Left hindlimb (tissue), 1 donor: ENCODE measurements around the gene RELB.
A peak's percentile ranks its signal among the peaks of the same experiment; 100 is the strongest.

ENCODE experiments used
- DNase-seq: peaks from one replicate; pipeline ENCODE4 v3.0.0-alpha.2; 2018

Gene RELB

GRCh38 chr19:45061965-45062364 is 60.7 kb downstream of the RELB start:
- DNase-seq: no peak

- DNase-seq: no peak
Measured at GRCh38 chr19:45063851-45064801, 62.9 kb downstream of the RELB start.

GRCh38 chr19:45066921-45067661 is 65.8 kb downstream of the RELB start:
- peak; percentile 16 for DNase-seq

DNA sequence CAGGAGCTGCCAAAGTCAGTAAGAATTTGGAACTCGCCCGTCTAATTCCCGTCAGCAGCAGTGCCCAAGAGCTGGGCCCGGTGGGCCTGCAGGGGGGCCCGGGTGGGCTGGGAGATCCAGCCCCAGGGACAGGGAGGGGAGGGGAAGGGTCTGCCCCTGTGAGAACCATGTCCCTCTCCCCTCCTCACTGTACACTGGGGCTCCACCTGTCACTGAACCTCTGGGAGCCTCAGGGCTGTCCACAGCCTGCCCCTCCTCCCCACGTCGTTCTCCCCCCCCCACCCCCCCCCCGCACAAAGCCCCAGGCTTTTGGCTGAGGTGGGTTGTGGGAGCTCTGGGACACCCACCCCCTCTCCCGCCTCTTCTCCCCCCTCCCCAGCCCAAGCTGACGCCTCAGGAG is 66.8 kb downstream of the RELB start:
- DNase-seq: no peak

DNA sequence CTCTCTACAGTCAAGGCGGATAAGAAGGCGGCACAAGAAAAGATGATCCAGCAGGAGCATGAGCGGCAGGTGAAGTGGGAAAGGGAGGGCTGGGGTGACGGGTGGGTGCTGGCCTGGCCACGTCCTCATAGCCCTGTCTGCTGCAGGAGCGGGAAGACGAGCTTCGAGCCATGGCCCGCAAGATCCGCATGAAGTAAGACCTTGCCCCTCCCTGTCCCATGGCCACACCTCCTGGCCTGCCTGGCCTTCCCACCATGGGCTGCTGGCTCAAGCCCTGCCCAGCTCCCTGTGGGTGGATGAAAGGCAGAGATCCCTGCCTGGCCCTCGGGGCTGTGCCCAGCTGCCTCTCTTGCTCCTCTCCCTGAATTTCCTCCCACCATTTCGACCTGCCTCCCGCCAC is 67.8 kb downstream of the RELB start:
- DNase-seq: peak; percentile 31

- DNase-seq: peak; percentile 13
Measured at GRCh38 chr19:45070214-45070613, 69.0 kb downstream of the RELB start.

DNA sequence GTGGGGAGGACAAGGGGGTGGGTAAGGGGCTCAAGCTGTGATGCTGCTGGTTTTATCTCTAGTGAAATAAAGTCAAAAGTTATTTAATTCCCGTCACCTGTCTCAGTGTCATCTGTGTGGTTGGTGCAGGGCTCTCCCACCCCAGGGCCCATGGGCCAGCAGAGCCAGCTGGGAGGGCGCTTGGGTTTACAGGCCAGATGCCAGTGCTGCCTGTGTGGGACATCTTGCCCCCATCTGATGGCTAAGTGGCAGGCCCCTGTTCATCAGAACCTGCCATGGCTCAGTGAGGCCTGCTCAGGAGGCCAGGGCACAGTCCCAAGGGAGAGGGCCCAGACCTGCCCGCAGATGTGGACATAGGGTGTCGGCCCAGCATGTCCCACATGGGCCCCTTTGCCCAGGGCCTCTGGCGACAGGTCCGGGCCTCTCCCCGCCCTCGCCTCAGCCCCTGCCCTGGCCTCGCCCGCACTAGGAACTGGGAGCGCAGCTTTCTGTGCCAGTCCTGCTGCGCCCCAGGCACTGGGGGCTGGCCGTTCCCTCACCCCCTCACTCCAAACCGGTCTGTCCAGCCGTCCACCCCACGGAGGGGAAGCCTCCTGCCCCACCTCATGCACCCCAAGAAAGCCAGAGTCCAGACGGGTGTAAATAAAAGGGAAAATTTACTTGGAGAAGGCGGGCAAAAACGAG is 69.7 kb downstream of the RELB start:
- no peak for DNase-seq

DNA sequence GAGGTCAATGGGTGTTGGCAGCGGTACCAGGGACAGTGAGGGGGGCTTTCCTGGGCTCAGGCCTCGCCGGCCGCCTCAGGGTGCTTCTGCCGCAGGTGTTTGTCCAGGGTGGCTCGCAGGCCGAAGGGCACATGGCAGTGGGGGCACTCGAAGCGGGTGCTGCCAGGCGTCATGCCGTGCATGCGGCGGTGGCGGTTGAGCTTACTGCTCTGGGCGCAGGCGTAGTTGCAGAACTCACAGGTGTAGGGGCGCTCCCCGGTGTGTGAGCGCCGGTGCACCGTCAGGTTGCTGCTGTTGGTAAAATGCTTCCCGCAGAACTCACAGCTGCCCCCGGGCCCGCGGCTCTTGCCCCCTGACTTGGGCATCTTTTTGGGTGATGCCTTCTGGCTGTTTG is 70.3 kb downstream of the RELB start:
- DNase-seq: no peak

DNA sequence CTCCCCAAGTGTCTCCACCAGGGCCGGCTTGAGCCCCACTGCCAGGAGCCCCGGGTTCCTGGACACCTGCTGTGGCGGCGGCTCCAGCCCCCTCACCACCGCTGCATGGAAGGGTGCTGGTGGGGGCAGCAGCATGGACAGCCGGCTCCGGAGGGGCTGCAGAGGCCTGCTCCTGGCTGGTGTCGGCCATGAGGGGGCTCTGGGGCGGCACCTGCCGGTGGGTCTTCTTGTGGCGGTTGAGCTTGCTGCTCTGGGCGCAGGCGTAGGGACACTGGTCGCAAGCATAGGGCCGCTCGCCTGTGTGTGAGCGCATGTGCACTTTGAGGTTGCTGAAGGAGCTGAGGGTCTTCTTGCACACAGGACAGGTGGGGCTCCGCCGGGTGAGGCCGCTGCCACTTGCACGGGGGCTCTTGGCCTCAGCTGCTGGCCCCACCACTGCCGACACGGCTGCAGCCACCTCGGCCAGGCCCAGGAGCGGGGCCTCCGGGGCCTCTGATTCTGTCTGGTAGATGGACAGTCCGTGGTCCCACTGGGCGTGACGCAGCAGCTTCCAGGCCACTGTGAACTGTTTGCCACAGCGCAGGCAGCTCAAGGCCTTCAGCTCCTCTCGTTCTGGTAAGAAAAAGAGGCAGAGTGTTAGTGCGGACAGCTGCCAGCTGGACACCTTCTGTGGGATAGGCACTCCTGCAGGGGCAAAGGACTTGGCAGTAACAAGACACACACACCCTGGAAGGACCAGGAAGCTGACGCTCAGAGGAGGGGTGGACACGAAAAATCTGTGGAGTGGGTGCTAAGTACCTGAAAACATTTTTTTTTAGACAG is 70.9 kb downstream of the RELB start:
- no peak for DNase-seq

DNA sequence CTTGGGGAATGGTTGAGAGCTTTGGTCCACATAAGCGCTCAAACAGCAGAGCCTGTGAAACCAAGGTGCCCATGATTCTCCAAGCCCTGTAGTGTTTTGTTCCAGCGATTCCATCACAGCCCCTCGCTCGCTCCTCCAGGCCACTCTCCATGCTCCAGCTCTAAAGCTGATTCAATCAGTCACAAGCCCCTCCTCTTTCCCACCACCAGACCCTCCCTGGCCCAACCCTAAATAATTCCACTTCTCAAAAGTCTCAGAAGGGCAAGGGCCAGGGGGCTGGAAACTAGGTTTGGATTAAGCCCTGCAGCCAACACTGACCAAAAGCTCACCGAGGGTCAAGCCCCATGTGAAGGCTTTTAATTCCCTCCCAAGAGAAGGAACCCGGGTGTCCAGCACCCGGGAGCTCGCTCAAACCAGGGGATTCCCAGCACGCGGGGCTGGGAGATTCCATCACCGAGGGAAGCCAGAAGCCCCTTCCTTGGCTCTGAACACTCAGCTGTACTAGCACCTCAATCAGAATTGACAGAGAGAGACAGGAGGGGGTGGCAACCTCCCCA is 73.6 kb downstream of the RELB start:
- DNase-seq: no peak

- DNase-seq: peak; percentile 66
Measured at GRCh38 chr19:45075301-45076028, 74.2 kb downstream of the RELB start.

- DNase-seq: peak; percentile 68
Measured at GRCh38 chr19:45076029-45076850, 75.0 kb downstream of the RELB start, which contains the start of gene ZNF296. Gene ZNF296, minus strand, starts transcription at chr19:45076478. Its CDS starts 105 bp downstream, at chr19:45076373.

- no peak for DNase-seq
Measured at GRCh38 chr19:45076851-45077730, 75.8 kb downstream of the RELB start.

- DNase-seq: no peak
Measured at GRCh38 chr19:45078390-45079062, 77.3 kb downstream of the RELB start.

DNA sequence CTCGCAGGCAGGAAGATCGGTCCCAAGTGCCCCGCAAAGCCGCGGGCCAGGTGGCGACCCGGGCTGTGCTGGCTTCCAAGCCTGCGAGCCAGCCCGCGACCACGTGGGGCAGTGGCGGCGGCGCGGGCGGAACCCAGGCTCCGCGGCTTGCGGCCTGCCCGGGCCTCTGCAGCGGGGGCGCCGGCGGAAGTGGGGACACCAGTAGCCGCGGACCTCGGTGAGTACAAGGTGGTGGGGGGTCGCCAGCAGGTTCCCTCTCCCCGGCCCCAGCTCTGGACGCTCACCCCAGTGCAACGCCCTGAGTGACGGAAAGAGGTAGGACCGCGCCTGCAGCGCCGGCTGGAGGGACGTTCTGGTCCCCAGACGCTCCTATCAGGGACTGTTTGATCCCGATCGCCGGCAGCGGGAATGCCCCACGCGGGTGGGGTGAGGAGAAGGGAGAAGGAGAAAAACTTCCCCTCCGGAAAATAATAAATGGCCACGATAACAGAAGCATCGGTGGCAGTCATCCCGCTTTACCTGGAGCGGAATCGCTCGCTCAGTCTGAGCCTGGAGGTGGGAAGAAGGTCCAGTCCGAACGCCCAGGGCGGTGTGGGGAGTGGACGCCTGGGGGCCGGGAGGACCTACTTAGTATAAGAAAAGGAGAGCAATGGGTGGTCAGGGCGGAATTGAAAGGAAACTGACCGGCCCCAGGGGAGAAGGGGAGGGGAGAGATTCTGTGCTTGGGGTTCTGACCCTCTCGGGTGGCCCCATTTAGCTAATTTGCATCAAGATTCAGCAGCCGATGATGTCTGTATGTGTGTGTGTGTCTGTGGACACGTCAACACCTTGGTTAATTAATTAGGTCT is 78.0 kb downstream of the RELB start, which contains the start of gene GEMIN7:
Gene GEMIN7, plus strand, starts transcription at position 198 of the 848 bp plus-strand sequence. CDS start 10,855 bp downstream, outside the sequence.
- peak; percentile 83 for DNase-seq

- DNase-seq: no peak
Measured at GRCh38 chr19:45079911-45080370, 78.7 kb downstream of the RELB start.

GRCh38 chr19:45082170-45082569 is 80.9 kb downstream of the RELB start:
- DNase-seq: no peak
